Endothelial cell of umbilical vein (primary cell): ENCODE results near the gene NHERF2.

Source experiments
- EZH2 ChIP-seq: IDR thresholded peaks from 2 replicates; pipeline ENCODE4 v1.6.1; 2012; ENCODE audit warnings: borderline replicate concordance, low read depth, mild to moderate bottlenecking, moderate library complexity, low read length, inconsistent platforms; ENCODE audit not compliant: severe bottlenecking
- GATA2 ChIP-seq: IDR thresholded peaks from 2 replicates; pipeline ENCODE4 v1.7.0; 2011; ENCODE audit warnings: low read depth, mild to moderate bottlenecking, moderate library complexity, mixed read lengths, low read length; ENCODE audit not compliant: insufficient read length, insufficient read depth
- MAX ChIP-seq: IDR thresholded peaks from 2 replicates; pipeline ENCODE4 v1.6.1; 2011; ENCODE audit not compliant: insufficient read depth, insufficient read length
- MYC ChIP-seq: IDR thresholded peaks from one replicate; pipeline ENCODE4 v1.6.1; 2011; ENCODE audit warnings: mild to moderate bottlenecking, low read depth, low read length
- POLR2A ChIP-seq: IDR thresholded peaks from 2 replicates; pipeline ENCODE4 v1.6.1; 2012; ENCODE audit warnings: low read depth, mild to moderate bottlenecking, control low read depth, low read length
- POLR2AphosphoS5 ChIP-seq: IDR thresholded peaks from 2 replicates; pipeline ENCODE4 v1.6.1; 2012; ENCODE audit warnings: low read depth, mild to moderate bottlenecking, control low read depth, low read length, moderate library complexity; ENCODE audit not compliant: insufficient read depth
- TF ChIP-seq, protein P1 (sequence below), 2 donors: IDR thresholded peaks; 1 replicate in 1 of 2; 2 replicates in 1 of 2; pipeline ENCODE4 v1.5.1; 2011; ENCODE audit warnings: low read length in 2 of 2, mild to moderate bottlenecking in 2 of 2, moderate library complexity in 2 of 2, control low read depth in 1 of 2, inconsistent platforms in 1 of 2, low read depth in 1 of 2; ENCODE audit not compliant: insufficient read depth in 1 of 2; ENCODE audit errors: extremely low read depth in 1 of 2

DNA sequence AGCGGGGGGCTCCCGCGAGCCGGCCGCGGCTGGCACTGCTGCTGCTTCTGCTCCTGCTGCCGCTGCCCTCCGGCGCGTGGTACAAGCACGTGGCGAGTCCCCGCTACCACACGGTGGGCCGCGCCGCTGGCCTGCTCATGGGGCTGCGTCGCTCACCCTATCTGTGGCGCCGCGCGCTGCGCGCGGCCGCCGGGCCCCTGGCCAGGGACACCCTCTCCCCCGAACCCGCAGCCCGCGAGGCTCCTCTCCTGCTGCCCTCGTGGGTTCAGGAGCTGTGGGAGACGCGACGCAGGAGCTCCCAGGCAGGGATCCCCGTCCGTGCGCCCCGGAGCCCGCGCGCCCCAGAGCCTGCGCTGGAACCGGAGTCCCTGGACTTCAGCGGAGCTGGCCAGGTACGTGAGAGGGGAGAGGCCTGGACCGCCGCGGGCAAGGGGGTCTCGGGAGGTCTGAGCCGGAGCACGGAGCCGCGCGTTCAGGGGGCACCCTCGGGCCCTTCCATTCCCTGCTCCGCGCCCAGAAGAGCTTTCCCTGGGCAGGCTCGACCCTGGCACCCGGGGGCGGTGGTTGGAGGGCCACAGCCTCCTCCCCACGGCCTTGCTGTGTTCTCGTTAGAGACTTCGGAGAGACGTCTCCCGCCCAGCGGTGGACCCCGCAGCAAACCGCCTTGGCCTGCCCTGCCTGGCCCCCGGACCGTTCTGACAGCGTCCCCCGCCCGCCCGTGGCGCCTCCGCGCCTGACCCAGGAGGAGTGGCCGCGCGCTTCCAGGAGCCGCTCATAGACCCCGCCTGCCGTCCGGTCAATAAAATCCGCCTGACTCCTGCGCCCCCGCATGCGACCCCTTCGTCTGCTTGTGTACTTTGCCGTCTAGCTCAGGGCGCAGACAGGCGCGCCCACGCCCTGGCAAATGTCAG, 6.5 kb upstream of the NHERF2 start:
- TF ChIP-seq, protein P1, sequence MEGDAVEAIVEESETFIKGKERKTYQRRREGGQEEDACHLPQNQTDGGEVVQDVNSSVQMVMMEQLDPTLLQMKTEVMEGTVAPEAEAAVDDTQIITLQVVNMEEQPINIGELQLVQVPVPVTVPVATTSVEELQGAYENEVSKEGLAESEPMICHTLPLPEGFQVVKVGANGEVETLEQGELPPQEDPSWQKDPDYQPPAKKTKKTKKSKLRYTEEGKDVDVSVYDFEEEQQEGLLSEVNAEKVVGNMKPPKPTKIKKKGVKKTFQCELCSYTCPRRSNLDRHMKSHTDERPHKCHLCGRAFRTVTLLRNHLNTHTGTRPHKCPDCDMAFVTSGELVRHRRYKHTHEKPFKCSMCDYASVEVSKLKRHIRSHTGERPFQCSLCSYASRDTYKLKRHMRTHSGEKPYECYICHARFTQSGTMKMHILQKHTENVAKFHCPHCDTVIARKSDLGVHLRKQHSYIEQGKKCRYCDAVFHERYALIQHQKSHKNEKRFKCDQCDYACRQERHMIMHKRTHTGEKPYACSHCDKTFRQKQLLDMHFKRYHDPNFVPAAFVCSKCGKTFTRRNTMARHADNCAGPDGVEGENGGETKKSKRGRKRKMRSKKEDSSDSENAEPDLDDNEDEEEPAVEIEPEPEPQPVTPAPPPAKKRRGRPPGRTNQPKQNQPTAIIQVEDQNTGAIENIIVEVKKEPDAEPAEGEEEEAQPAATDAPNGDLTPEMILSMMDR (IDR thresholded peaks at IDR 0.05; ENCODE audit: extremely low read depth in 1 of 2, insufficient read depth in 1 of 2, low read depth in 1 of 2, low read length in 2 of 2): no peak
- peak; percentile 30 for TF ChIP-seq EZH2
- TF ChIP-seq MAX: no peak
- TF ChIP-seq POLR2AphosphoS5: no peak
- no peak for TF ChIP-seq POLR2A
- no peak for TF ChIP-seq GATA2
- no peak for TF ChIP-seq MYC
